Duodenal mucosa (tissue), 2 donors: ENCODE results near the gene CREG2.
"Not testable (repeated sequence)": the region's sequence is repeated elsewhere in the genome, so short reads cannot be mapped to it uniquely, and the experiment has no call there.

ENCODE experiments used
- H3K27ac ChIP-seq: one replicate; pipeline ENCODE4 v1.7.0; 2013; ENCODE audit warnings: low read depth, low read length
- H3K27me3 ChIP-seq, 2 donors: one replicate each; pipeline ENCODE4 v1.7.0; 2013; ENCODE audit warnings: low read length in 2 of 2, control low read depth in 1 of 2; ENCODE audit not compliant: insufficient read depth in 2 of 2, control insufficient read depth in 1 of 2
- H3K36me3 ChIP-seq, 2 donors: one replicate each; pipeline ENCODE4 v1.7.0; 2013; ENCODE audit warnings: low read length in 2 of 2, control low read depth in 1 of 2; ENCODE audit not compliant: insufficient read depth in 2 of 2, control insufficient read depth in 1 of 2
- H3K4me1 ChIP-seq, 2 donors: one replicate each; pipeline ENCODE4 v1.7.0; 2013; ENCODE audit warnings: low read length in 2 of 2, control low read depth in 1 of 2; ENCODE audit not compliant: insufficient read depth in 2 of 2, control insufficient read depth in 1 of 2
- H3K4me3 ChIP-seq, 2 donors: one replicate each; pipeline ENCODE4 v1.7.0; 2013; ENCODE audit warnings: low read length in 2 of 2, low read depth in 1 of 2
- H3K9ac ChIP-seq, 2 donors: one replicate each; pipeline ENCODE4 v1.7.0; 2013; ENCODE audit warnings: low read length in 2 of 2, low read depth in 1 of 2
- H3K9me3 ChIP-seq, 2 donors: one replicate each; pipeline ENCODE4 v1.7.0; 2013; ENCODE audit warnings: low read length in 2 of 2, control low read depth in 1 of 2; ENCODE audit not compliant: control insufficient read depth in 1 of 2

The CREG2 gene

DNA sequence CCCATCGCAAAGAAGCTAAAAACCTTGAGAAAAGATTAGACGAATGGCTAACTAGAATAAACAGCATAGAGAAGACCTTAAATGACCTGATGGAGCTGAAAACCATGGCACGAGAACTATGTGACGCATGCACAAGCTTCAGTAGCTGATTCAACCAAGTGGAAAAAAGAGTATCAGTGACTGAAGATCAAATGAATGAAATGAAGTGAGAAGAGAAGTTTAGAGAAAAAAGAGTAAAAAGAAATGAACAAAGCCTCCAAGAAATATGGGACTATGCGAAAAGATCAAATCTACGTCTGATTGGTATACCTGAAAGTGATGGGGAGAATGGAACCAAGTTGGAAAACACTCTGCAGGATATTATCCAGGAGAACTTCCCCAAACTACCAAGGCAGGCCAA lies 70.7 kb downstream of the CREG2 start:
- H3K4me3 ChIP-seq, H3K27me3 ChIP-seq, H3K9me3 ChIP-seq, H3K9ac ChIP-seq, H3K27ac ChIP-seq, H3K36me3 ChIP-seq, H3K4me1 ChIP-seq: not testable (repeated sequence)

DNA sequence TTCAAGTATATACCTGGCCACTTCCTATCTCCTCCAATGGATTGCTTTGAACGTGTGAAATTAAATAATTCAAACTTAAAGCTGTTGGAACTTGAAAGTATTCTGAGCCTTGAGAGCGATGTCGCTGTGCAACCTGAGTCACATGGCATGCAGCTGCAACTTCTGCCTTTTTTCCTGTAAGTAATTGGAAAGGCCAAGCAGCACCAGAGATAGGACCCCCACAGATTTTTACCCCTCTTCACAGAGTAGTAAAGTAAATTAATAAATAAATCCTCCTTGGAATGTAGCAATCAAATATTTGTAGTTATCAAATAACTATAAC lies 75.6 kb downstream of the CREG2 start:
- Histone ChIP-seq H3K27me3 (no peaks in the 10 kb centered on the region), H3K9ac (no peak overlapping the region), H3K4me3 (peak overlapping the region in 1 of 2 donors; percentile 12), H3K9me3 (no peaks in the 10 kb centered on the region), H3K27ac (no peak overlapping the region), H3K4me1 (peaks cover 22 to 29% of the 10 kb centered on the region in 2 donors), H3K36me3 (no peaks in the 10 kb centered on the region)

DNA sequence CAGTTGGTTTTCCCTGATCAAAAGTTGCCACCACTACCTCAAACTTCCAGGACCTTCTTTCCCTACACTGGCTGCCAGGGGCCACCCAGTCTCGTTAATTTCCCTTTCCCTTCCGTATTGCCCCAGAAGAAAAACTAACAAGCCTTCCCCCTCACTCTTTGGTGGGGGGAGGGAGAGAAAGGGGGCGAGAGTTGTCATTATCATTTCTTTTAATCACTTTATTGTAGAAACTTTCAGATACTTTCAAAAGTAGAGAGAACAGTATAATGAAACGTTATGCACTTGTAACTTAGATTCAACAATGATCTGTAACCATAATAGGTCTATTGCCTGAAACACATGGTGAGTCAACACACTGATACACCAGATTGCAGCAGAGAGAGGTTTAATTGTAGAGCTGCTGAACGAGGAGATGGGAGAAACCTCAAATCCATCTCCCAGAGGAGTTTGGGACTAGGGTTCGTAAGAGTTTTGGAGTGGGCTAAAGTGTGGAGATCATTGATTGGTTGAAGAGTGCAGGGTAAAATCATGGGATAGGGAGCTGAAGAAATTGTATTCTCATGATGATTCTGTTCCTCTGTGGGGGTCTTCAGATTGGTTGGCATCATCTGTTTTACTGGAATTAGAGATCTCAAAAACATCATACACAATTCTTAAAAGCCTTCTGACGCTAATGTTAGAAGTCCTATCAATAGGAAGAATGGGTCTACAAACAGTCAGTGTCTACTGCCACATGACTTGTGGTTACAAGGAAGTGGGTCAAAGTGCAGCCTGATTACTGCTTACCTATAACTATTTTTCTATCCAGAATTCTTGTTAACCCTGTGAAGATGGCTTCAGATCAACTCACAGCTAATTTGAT lies 76.2 kb downstream of the CREG2 start:
- Histone ChIP-seq H3K4me3 (peak overlapping the region; percentile 12 to 33), H3K9ac (peak overlapping the region in 1 of 2 donors; percentile 19), H3K36me3 (no peaks in the 10 kb centered on the region), H3K27ac (no peak overlapping the region), H3K9me3 (no peaks in the 10 kb centered on the region), H3K27me3 (no peaks in the 10 kb centered on the region), H3K4me1 (peaks cover 26 to 34% of the 10 kb centered on the region in 2 donors)

GRCh38 chr2:101310090-101310833 lies 77.0 kb downstream of the CREG2 start:
- Histone ChIP-seq H3K27me3 (no peaks in the 10 kb centered on the region), H3K36me3 (peaks cover 0 to 3% of the 10 kb centered on the region in 2 donors), H3K9ac (peak overlapping the region in 1 of 2 donors; percentile 19), H3K4me1 (peaks cover 34 to 42% of the 10 kb centered on the region in 2 donors), H3K4me3 (peak overlapping the region in 1 of 2 donors; percentile 33), H3K27ac (no peak overlapping the region), H3K9me3 (no peaks in the 10 kb centered on the region)

DNA sequence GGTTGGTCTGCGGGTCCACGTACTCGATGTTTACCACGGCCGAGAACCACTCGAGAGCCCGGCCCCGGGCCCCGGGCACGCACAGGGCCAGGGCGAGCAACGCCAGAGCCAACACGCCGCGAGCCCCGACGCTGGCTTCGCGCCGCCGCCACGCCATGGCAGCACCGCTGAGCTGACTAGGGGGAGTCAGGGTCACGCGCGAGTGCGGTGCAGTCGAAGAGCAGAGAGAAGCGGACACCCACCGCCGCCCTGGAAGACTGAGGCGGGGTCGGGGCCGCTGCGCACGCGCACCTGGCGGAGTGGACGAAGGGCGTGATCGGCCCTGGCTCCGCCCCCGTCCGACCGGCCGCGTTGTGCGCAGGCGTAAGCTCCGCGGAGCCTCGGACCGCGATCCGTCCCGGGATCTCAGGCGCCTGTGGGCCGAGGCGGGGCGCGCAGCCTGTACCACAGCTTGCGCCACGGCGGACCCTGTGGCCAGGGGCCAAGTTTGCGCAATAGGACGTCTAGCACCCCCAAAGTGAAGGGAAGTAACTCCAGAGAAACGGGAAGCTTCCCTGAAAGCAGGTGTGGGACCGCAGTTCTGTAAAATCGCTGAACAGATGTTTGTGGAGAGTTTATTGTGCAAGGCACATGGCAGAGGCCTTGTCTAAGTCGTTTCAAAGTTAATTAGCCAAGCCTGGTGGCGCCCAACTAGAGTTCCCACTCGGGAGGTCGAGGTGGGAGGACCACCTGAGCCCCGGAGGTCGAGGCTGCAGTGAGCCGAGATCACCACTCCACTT lies 78.7 kb downstream of the CREG2 start, which contains the start of gene RNF149:
RNF149 (minus strand) TSS at position 270 of the 779 bp plus-strand sequence; CDS start at position 157, 113 bp downstream.
- H3K4me1 ChIP-seq: peaks cover 43 to 53% of the 10 kb centered on the region in 2 donors
- H3K9ac ChIP-seq: peak within 1 kb of the TSS; percentile 95 to 98
- H3K4me3 ChIP-seq: peak within 1 kb of the TSS; percentile 79 to 93
- peaks cover 0 to 8% of the 10 kb centered on the region in 2 donors for H3K36me3 ChIP-seq
- H3K9me3 ChIP-seq: no peaks in the 10 kb centered on the region
- no peaks in the 10 kb centered on the region for H3K27me3 ChIP-seq
- H3K27ac ChIP-seq: peak within 1 kb of the TSS; percentile 90

- Histone ChIP-seq H3K9me3 (no peaks in the 10 kb centered on the region), H3K27ac (peak overlapping the region; percentile 90), H3K4me1 (peaks cover 43 to 53% of the 10 kb centered on the region in 2 donors), H3K36me3 (peaks cover 0 to 8% of the 10 kb centered on the region in 2 donors), H3K4me3 (peak overlapping the region; percentile 79 to 93), H3K9ac (peak overlapping the region; percentile 95 to 98), H3K27me3 (no peaks in the 10 kb centered on the region)
Observed at GRCh38 chr2:101307950-101308431, 79.3 kb downstream of the CREG2 start.

GRCh38 chr2:101307503-101307902 lies 79.8 kb downstream of the CREG2 start:
- H3K4me3 ChIP-seq: peak overlapping the region; percentile 79 to 93
- peaks cover 0 to 8% of the 10 kb centered on the region in 2 donors for H3K36me3 ChIP-seq
- peak overlapping the region; percentile 90 for H3K27ac ChIP-seq
- peak overlapping the region; percentile 95 to 98 for H3K9ac ChIP-seq
- H3K9me3 ChIP-seq: no peaks in the 10 kb centered on the region
- no peaks in the 10 kb centered on the region for H3K27me3 ChIP-seq
- peaks cover 43 to 53% of the 10 kb centered on the region in 2 donors for H3K4me1 ChIP-seq

GRCh38 chr2:101306410-101306809 lies 80.9 kb downstream of the CREG2 start:
- H3K9ac ChIP-seq: peak overlapping the region; percentile 95 to 98
- H3K4me3 ChIP-seq: peak overlapping the region; percentile 79 to 93
- H3K27me3 ChIP-seq: no peaks in the 10 kb centered on the region
- peak overlapping the region; percentile 55 for H3K27ac ChIP-seq
- H3K4me1 ChIP-seq: peaks cover 38 to 47% of the 10 kb centered on the region in 2 donors
- peaks cover 0 to 13% of the 10 kb centered on the region in 2 donors for H3K36me3 ChIP-seq
- no peaks in the 10 kb centered on the region for H3K9me3 ChIP-seq

DNA sequence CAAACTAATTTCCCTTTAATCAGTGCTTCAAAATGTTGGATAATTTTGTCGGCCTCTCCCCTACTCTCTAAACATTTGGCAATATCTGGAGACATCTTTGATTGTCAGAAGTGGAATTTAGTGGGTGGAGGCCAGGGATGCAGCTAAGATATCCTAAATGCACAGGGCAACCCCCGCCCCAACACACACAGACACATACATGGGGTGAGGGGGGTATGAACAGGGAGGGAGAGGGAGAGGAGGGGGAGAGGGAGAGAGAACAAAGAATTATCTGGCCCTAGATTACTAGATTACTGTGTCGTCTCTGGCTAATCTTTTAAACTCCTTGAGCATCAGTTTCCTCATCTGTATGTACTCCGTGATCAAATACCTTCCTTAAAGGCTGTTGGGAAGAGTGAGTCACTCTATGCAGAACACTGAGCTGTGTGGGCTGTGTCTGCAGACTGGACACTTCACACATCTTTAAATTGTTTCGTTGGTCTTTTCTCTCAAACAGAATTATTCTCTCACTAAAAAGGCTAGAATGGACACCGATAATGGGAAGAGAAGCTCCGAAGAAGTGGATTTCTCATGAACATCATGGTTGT lies 81.7 kb downstream of the CREG2 start:
- Histone ChIP-seq H3K9me3 (no peaks in the 10 kb centered on the region), H3K9ac (peak overlapping the region; percentile 95 to 98), H3K27me3 (no peaks in the 10 kb centered on the region), H3K36me3 (peaks cover 0 to 15% of the 10 kb centered on the region in 2 donors), H3K4me1 (peaks cover 29 to 43% of the 10 kb centered on the region in 2 donors), H3K4me3 (peak overlapping the region; percentile 79 to 93), H3K27ac (no peak overlapping the region)
